GM11168 (cell line): ENCODE measurements around the gene ZNF138.

Experiments
- in situ Hi-C: fragments of 300-500 bp; cut with MboI; formaldehyde crosslinking; loops from one replicate; pipeline ENCODE4 v1.12.0; 2022; ENCODE audit warnings: low sequenced_read_pairs; ENCODE audit not compliant: unreplicated experiment

The ZNF138 gene

DNA sequence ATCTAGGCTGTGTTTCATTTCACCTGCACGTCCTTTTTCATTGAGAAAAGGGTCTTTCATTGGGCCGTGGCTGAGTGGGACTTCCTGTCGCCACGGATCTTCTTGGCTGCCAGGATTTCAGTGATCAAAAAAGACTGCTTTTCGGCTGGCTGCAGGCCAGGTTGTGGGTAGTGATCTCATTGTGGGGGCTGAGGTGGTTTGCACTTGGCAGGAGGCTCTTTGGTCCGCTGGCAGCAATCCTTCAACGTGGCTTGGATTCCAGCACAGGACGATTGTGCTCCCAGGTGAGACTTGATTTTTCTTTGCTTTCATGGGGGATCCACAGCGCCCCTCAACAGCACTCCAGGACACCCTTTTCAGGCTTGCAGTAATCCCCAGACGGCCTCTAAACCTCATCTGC, 79.9 kb downstream of the ZNF138 start:
- in situ Hi-C loops: no loop called here

DNA sequence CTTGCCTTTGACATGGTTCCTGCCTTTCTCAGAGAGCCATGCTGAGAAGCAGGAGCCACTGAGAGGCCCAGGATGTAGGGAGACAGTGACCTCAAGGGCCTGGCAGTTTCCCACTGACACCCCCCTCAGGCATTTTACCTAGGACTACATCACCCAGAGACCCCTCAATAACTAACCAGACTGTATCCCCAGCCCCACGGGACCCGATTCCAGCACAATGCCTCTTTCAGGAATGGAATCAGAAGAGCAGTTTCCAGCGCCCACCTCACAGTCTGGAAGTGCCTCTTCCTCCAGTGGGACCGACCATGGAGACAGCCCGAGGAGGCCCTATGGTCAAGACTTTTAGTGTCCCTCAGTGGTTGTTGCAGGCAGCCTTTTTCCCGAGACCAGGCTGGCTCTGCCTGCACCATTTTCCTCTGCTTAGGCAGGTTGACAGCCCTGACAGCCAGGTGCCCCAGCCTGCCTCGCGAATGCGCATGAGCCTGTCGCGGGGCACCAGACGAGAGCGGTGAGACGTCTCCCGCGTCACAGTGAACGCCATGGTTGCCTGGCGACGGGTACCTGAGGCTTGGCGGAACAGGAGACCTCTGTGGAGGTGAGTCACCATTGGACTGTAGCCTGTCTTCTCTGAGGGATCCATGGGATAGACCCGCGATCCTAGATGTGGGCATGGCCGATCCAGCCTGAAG, 80.5 kb downstream of the ZNF138 start:
- in situ Hi-C loops: no loop called here

DNA sequence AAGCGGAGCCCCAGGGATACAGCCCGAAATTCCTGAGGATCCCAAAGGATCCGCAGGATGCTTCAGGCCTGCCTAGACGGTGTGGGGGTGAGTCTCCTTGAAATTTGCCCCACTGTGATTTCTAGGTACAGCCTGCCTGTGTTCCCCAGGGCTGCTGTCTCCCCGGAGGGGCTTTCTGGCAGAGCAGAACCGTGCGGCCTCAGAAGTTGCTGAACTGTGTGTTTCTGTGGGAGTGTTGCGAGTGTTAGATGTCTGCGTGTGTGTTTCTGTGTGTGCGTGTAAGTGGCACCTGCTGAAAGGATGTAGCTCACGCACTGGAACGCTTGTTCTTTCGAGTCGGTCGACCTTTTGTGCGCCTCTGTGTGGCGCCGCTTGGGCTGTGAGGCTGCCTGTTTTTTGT, 81.0 kb downstream of the ZNF138 start:
- in situ Hi-C loops: no loop called here

DNA sequence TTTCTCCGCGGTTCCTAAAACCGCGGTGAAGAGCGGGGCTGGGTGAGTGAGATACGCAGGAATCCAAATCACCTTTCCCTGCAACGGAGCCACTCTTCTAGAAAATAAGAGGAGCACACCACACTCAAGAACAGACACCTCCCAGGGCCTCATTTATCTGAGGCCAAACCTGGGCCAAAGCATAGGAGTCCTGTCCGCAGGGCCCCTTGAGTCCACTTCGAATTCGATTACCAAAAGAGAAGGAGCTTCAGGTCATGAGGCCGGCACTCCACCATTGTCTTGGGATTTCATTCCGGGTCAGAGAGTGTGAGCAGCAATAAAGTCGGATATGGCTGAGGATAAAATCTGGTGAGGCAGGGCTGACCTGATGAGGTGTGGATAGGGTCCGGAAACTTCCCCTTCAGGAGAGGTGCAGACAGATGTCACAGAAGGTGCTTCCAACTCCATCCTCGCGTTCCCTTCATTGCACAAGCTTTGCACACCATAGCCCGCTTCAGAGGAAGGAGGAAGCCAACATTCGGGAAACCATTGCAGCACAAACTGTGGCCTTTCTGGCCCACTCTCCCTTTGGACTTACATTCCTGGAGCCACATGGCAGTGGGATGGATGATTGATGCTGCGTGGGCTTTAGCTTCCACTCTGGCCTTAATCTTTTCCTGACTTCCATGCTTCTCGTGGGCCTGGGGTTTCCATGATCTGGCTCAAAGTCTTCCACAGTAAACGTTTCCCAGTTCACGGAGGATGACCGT, 81.6 kb downstream of the ZNF138 start:
- in situ Hi-C loops: no loop called here

DNA sequence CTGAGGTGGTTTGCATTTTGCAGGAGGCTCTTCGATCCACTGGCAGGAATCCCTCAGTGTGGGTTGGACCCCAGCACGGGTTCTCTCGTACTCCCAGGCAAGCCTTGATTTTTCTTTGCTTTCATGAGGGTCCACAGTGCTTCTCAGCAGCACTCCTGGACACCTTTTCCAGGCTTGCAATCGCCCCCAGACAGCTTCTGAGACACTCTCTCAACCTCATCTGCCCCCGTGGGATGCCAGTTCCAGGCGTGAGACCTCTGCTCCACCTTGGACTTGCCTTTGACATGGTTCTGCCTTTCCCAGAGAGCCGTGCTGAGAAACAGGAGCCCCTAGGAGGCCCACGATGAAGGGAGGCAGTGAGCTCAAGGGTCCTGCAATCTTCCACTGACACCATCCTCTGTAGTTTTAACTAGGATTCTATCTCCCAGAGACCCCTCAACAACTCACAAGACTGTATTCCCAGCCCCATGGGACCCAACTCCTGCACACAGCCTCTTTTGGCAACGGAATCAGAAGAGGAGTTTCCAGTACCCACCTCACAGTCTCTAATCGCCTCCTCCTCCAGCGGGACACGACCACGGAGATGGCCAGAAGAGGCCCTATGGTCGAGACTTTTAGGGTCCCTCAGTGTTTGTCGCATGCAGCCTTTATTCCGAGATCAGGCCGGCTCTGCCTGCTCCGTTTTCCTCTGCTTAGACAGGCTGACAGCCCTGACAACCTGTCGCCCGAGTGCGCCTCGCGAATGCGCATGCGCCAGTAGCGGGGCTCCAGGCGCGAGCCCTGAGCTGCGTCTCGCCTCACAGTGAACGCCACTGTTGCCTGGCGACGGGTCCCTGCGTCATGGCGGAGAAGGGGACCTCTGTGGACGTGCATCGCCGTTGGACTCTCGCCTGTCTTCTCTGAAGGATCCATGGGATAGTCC, 82.8 kb downstream of the ZNF138 start:
- in situ Hi-C loops: no loop called here

DNA sequence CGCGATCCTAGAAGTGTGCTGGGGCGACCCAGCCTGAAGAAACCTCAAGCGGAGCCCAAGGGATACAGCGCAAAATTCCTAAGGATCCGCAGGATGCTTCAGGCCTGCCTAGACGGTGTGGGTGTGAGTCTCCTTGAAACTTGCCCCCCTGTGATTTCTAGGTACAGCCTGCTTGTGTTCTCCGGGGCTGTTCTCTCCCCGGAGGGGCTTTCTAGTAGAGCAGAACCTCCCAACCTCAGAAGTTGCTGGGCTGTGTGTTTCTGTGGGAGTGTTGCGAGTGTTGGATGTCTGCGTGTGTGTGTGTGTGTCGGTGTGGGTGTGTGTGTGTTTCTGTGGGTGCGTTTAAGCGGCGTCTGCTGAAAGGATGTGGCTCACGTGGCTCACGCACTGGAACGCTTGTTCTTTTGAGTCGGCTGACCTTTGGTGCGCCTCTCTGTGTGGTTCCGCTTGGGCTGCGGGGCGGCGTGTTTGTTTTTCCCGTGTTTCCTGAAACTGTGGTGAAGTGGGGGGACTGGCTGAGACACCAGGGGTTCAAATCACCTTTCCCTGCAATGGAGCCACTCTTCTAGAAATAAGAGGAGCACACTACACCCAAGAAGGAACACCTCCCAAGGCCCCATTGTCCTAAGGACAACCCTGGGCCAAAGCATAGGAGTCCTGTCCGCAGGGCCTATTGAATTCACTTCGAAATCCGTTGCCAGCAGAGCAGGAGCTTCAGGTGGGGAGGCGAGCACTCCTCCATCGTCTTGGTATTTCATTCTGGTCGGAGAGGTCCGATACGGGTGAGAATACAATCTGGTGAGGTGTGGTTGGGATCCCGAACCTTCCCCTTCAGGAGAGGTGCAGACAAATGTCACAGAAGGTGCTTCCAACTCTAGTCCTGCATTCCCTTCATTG, 83.7 kb downstream of the ZNF138 start:
- in situ Hi-C loops: no loop called here

DNA sequence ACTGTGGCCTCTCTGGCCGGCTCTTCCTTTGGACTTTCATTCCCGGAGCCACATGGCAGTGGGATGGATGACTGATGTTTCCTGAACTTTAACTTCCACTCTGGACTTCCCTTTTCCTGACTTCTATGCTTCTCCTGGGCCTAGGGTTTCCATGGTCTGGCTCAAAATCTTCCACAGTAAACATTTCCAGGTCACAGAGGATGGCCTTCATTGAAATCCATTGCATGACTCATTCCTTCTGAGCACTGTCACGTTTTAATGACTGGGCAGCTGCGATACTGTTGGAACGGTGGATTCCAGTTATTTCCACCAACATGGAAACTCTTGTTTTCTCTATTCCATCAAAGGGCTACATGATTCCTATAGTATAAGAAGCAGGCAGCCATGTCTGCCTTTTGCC, 84.5 kb downstream of the ZNF138 start:
- in situ Hi-C loops: no loop called here

DNA sequence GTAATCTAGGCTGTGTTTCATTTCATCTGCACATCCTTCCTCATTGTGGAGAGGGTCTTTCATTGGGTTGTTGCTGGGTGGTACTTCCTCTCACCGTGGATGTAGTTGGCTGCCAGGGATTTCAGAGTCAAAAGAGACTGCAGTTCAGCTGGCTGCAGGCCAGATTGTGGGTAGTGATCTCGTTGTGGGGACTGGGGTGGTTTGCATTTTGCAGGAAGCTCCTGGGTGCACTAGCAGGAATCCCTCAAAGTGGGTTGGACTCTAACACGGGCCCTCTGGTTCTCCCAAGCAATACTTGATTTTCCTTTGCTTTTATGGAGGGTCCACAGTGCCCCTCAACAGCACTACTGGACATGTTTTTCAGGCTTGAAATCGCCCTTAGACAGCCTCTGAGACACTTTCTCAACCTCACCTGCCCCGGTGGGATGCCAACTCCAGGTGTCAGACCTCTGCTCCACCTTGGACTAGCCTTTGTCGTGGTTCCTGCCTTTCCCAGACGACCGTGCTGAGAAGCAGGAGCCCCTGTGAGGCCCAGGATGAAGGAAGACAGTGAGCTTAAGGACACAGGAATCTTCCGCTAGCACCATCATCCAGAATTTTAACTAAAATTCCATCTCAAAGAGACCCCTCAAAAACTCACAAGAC, 85.0 kb downstream of the ZNF138 start:
- in situ Hi-C loops: no loop called here

DNA sequence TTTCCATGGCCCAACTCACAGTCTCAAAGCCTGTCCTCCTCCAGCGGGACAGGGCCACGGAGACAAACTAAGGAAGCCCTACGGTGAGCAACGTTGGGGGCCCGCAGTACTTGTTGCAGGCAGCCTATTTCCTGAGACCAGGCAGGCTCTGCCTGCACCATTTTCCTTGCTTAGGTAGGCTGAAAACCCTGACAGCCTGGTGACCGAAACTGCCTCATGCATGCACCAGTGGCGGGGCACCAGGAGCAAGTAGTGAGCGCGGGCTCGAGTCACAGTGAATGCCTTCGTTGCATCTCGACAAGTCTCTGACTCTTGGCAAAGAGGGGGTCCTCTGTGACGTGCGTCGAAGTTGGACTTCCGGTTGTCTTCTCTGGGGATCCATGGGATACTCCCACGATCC, 85.6 kb downstream of the ZNF138 start:
- in situ Hi-C loops: no loop called here

DNA sequence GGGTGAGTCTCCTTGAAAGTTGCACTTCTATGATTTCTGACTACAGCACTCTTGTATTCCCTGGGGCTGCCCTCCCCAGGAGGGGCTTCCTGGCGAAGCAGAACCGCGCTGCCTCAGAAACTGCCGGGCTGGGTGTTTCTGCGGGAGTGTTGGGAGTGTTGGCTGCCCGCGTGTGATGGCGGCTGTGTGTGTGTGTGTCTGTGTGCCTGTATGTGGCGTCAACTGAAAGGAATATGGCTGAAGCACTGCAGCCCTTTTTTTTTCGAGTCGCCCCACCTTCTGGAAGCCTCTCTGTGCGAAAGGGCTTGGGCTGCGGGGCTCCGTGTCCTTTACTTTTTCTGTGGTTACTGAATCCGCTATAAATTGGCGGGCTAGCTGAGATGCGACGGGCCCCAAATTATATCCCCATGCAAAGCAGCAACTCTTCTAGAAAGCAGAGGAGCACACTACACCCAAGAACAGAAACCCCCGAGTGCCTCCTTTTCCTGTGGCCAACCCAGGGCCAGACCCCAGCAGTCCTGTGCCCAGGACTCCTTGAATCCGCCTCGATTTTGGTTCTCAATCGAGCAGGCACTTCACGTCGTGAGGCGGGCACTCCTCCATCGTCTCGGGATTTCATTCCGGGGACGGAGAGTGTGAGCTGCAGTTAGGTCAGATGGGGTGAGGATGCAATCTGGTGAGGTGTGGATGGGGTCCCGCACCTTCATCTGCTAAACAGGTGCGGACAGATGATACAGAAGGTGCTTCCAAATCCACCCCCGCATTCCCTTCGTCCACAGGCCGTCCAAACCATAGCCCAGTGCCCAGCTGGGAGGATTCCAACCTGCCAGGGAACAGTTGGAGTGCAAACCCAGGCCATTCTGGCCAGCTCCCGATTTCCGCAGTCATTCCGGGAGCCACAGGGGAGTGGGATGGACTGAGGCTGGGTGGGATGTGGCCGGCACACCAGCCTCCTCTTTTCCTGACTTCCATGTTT, 86.4 kb downstream of the ZNF138 start:
- in situ Hi-C loops: no loop called here

DNA sequence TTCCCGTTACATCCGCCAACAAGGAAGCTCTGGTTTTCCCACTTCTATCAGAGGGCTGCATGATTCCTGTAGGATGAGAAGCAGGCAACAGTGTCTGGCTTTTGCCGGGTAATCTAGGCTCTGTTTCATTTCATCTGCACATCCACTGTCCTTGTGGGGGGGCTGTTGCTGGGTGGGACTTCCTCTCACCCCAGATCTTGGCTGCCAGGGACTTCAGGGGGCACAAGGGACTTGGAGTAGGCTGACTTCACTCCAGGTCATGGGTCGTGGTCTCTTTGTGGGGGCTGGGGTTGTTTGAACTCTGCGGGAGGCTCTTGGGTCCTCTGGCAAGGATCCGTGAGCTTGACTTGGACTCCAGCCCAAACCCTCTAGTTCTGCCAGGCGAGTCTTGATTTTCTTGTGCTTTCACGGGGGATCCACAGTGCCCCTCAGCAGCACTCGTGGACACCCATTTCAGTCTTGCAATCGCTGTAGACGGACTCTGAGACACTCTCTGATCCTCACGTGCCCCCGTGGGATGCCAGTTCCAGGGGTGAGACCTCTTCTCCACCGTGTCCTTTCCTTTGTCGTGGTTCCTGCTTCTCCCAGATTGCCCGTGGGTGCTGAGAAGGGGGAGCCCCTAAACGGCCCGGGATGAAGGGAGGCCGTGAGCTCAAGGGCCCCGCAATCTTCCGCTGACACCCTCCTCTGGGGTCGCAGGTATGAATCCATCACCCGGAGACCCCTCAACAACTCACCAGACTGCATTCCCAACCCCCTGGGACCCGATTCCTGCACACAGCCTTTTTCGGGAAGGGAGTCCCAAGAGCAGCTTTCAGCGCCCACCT, 87.4 kb downstream of the ZNF138 start:
- in situ Hi-C loops: no loop called here

DNA sequence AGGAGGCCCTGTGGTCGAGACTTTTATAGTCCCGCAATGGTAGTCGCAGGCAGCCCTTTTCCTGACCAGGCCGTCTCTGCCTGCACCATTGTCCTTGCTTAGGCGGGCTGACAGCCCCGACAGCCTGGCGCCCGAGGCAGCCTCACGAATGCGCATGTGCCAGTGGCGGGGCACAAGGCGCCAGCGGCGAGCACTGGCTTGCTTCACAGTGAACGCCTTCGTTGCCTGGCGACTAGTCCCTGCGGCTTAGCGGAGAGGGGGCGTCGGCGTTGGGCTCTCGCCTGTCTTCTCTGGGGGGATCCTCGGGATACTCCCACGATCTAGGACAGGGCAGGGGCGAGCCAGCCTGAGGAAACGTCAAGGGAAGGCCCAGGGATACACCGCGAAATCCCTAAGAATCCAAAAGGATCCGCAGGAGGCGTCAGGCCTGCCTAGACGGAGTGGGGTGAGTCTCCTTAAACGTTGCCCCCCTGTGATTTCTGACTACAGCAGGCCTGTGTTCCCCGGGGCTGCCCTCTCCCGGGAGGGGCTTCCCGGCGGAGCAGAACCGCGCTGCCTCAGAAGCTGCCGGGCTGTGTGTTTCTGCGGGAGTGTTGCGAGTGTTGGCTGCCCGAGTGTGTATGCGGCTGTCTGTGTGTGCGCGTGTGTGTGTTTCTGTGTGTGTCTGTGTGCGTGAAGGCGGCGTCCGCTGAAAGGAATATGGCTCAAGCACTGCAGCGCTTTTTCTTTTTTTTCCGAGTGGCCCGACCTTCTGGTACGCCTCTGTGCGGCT, 88.3 kb downstream of the ZNF138 start:
- in situ Hi-C loops: no loop called here
